NK-92 (cell line): ENCODE measurements around the gene ADGRF1.

Experiments
- DNase-seq: peaks from one replicate; lab custom pipeline; 2025; ENCODE audit not compliant: unreplicated experiment; lab: John Stamatoyannopoulos, UW

ADGRF1 gene

DNA sequence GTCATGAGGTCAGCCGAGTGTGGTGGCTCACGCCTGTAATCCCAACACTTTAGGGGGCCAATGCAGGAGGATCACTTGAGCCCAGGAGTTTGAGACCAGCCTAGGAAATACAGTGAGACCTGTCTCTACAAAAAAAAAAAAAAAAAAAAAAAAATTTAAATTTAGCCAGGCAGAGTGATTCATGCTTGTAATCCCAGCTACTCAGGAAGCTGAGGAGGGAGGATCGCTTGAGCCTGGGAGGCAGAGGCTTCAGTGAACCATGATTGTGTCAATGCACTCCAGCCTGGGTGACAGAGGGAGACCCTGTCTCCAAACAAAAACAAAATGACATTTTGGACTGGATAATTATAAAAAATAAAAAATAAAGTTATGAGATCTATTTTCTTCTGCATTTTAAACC is 56.2 kb downstream of the ADGRF1 start:
- DNase-seq = no peak

DNA sequence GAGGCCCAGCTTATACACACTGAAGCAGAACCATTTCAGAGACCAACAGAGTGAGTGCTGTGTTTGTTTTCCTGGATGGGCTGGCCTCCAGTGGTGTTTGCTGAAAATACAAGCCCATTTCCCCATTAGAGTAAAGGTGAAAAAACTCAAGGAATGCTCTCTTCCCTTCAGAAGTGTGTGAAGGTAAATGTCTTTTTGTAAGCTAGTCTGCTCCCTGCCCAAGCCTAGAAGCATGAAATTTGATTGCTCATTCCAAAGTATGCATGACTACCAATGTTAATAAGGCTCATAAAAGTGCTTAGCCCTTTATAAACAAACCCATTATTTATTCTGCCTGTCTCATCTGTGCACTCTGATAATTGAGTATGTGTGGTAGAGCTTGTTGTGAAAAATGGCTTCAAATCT is 59.1 kb downstream of the ADGRF1 start:
- DNase-seq = no peak

GRCh38 chr6:46979206-46979605 is 62.9 kb downstream of the ADGRF1 start:
- DNase-seq = no peak

- DNase-seq = no peak
Observed at GRCh38 chr6:46974786-46975185, 67.3 kb downstream of the ADGRF1 start.

GRCh38 chr6:46973029-46973428 is 69.1 kb downstream of the ADGRF1 start:
- DNase-seq = no peak

GRCh38 chr6:46972531-46972930 is 69.6 kb downstream of the ADGRF1 start:
- DNase-seq = no peak

GRCh38 chr6:46969206-46969605 is 72.9 kb downstream of the ADGRF1 start:
- DNase-seq = no peak

GRCh38 chr6:46967826-46968349 is 74.2 kb downstream of the ADGRF1 start:
- DNase-seq = no peak

GRCh38 chr6:46964716-46965519 is 77.2 kb downstream of the ADGRF1 start:
- DNase-seq = no peak

- DNase-seq = no peak
Observed at GRCh38 chr6:46963626-46964025, 78.5 kb downstream of the ADGRF1 start.

GRCh38 chr6:46963039-46963438 is 79.1 kb downstream of the ADGRF1 start:
- no peak for DNase-seq

DNA sequence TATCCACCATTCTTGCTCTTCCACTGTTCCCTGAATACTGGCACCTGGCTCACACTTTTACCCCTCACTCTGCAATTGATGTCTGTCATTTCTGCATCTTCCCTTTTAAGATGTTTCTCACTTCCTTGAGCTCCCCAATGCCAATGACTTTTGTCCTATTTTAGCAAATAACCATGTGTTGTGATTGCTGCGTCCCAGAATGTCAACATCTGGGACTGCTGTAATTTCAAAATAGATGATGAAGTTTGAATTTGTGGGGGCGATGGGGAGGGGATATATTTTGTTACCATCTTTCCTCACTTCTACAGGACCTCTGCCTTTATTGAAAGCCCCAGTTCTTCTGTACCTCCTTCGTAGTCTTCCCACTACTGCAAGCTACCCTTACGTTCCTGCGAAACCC is 80.4 kb downstream of the ADGRF1 start:
- no peak for DNase-seq

DNA sequence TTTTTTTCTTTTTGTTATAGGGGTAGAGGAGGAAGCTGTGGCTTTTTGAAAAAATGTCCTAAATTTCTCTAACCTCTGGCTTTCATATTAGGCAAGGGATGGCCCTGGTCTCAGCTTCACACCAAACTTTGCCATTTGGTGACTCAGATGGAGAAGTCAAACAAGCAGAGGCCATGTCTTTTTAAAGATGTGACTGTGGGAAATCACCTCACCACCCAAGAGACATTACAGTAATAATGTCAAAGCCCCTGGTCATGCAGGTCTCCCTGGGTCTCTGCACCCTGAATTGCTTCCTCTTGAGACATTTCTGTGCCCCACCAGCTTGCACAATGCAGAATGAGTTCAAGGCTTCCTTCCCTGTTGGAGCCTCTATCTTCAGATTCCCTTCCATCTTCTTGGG is 80.9 kb downstream of the ADGRF1 start:
- no peak for DNase-seq

- DNase-seq = no peak
Observed at GRCh38 chr6:46959419-46959818, 82.7 kb downstream of the ADGRF1 start.

DNA sequence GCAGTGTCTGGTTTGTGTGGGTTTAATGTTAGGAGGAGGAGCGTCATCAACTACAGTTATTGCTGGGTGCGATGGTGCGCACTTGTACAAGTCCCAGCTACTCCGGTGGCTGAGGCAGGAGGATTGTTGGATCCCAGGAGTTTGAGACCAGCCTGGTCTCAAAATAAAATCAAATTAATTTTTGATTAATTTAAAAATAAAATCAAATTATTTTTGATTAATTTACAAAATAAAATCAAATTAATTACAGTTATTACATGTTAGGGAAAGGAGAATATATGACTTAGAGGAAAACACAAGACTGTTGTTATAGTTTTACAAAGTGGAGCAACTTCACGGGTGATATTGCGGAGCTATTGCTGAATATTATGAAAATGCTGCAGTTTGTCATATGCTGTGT is 85.7 kb downstream of the ADGRF1 start:
- no peak for DNase-seq

DNA sequence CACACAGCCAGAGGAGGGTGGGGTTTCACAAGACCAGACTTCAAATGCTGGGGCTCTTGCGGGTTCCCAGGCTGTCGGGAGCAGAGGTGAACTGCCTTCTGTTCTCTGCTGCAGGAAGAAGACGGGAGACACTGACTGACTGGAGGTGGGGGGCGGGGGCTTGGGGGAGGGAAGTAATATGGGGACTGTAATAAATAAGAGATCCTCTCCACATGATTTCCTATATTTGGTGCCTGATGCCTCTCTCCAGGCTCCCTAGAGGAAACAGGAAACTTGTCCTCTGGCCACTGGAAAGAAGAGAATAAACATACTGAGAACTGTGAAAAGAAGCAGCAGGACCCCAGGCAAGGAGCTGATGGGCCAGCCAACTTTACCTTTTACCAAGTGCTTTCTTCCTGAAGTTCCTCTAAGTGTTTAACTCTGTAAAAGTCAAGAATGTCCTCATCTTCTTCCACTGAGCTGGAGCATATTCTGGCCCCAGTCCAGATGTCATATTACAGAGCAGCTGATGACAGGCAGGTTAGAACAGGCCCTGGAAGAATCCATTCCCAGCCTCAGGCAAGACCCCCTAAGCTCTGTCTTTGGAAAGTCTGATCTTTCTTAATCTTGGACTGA is 87.2 kb downstream of the ADGRF1 start:
- DNase-seq = no peak

- no peak for DNase-seq
Observed at GRCh38 chr6:46953921-46954320, 88.2 kb downstream of the ADGRF1 start.

GRCh38 chr6:46949632-46950280 is 92.4 kb downstream of the ADGRF1 start:
- DNase-seq = no peak

- no peak for DNase-seq
Observed at GRCh38 chr6:46948699-46949098, 93.4 kb downstream of the ADGRF1 start.
